Heart right ventricle (tissue), 16 donors: ENCODE data around the gene NUP133. TPM values are rescaled to one million over a fixed set of nuclear protein-coding genes. Genes with fewer than 3 reads are reported as not detected.
A peak's percentile ranks its signal among the peaks of the same experiment; 100 is the strongest.

ENCODE experiments used
- ATAC-seq, 8 donors: fragments of 200-7000 bp; cut with Tn5 transposase; one replicate each; pipeline ENCODE4 v1.9.1; 2020; ENCODE audit warnings: mild to moderate bottlenecking in 8 of 8, moderate library complexity in 8 of 8, moderate number of reproducible peaks in 1 of 8
- DNase-seq, 2 donors: peaks; one replicate each; pipeline ENCODE4 v3.0.0-alpha.2; 2020
- H3K27ac ChIP-seq, 10 donors: fragments of 200-600 bp; sonication (generic) in 2 of 10; one replicate each; pipeline versions ENCODE4 v1.5.0 to v1.8.0; 2020 to 2022; ENCODE audit warnings: mild to moderate bottlenecking in 3 of 10
- H3K27me3 ChIP-seq, 7 donors: fragments of 200-600 bp; one replicate each; pipeline ENCODE4 v1.8.0; 2021 to 2022; ENCODE audit warnings: mild to moderate bottlenecking in 2 of 7
- H3K36me3 ChIP-seq, 9 donors: fragments of 200-600 bp; sonication (generic) in 1 of 9; one replicate each; pipeline versions ENCODE4 v1.5.0 to v1.8.0; 2020 to 2022; ENCODE audit warnings: mild to moderate bottlenecking in 2 of 9
- H3K4me1 ChIP-seq, 9 donors: fragments of 200-600 bp; sonication (generic) in 1 of 9; one replicate each; pipeline versions ENCODE4 v1.5.0 to v1.8.0; 2020 to 2022; ENCODE audit warnings: mild to moderate bottlenecking in 4 of 9
- H3K4me3 ChIP-seq, 10 donors: fragments of 200-600 bp; sonication (generic) in 2 of 10; one replicate each; pipeline versions ENCODE4 v1.5.0 to v1.8.0; 2020 to 2022; ENCODE audit warnings: mild to moderate bottlenecking in 7 of 10, moderate library complexity in 2 of 10
- H3K9me3 ChIP-seq, 11 donors: fragments of 200-600 bp in 10 of 11; sonication (generic) in 2 of 11; one replicate each; pipeline versions ENCODE4 v1.5.0 to v1.8.0; 2013 to 2022; ENCODE audit warnings: mild to moderate bottlenecking in 2 of 11, control low read depth in 1 of 11, moderate library complexity in 1 of 11
- CTCF ChIP-seq, 9 donors: fragments of 200-600 bp; sonication (generic) in 2 of 9; IDR thresholded peaks; one replicate each; pipeline versions ENCODE4 v1.5.0 to v1.8.0; 2021 to 2022; ENCODE audit warnings: antibody characterized with exemption in 9 of 9, mild to moderate bottlenecking in 5 of 9, moderate library complexity in 1 of 9
- WGBS, 2 donors: extraction: QIAGEN DNeasy Blood & Tissue Kit; methylation state at CpG; one replicate each; pipeline ENCODE4 v1.1.7; 2013; ENCODE audit warnings: inconsistent platforms in 1 of 2; 5-methylcytosine and 5-hydroxymethylcytosine counted together
- intact Hi-C, 10 donors: fragments of 100-400 bp; cut with DNase I; formaldehyde crosslinking; loops; one replicate each; pipeline versions ENCODE4 v1.11.1 to v1.14.2; 2022
- long read RNA-seq, 3 donors: library from polyadenylated mRNA; unstranded; transcript quantifications; one replicate each; pipeline ENCODE4 v2.0.0, GENCODE V29; 2020 to 2021
- polyA plus RNA-seq, 2 donors: library from polyadenylated mRNA; stranded (reverse); fragments of 200-250 nt; gene quantifications; one replicate each; pipeline ENCODE4 v1.2.3, GENCODE V29; 2013
- total RNA-seq, 10 donors: library from RNA; stranded (reverse); fragmentation: NEBNext Ultra II Directional in 3 of 10; extraction: Animal tissue kit (Norgen Biotek cat#: 25700) in 3 of 10; gene quantifications; one replicate each; pipeline versions ENCODE4 v1.2.1 to v1.2.4, GENCODE V29; 2021 to 2023
- donor health status: Arrhythmogenic right ventricular cardiomyopathy.
- donor health status: ischemic (EF 13 %, LVEDD 7.1; RV severe dilation, severe dysfunction).
- donor health status: healthy with polysubstance abuse.
- donor health status: DM: no; HTN: yes; CAD: no.
- donor health status: DM: no; HTN: no; CAD: no.
- donor health status: ischemic (EF 25% LVEDD 6.9; RV normal size, moderate dysfunction).
- donor health status: ischemic (EF 25% LVEDD 5.7; RV mildly dilated, moderate dysfunction).
- donor health status: healthy.
- donor health status: DM: yes; HTN: yes; CAD: no.
- donor health status: Ischemic cardiomyopathy.
- donor health status: ischemic (EF 35%, LVEDD 5.7; RV mildly dilated, moderate dysfunction).
- donor health status: nonischemic (EF 11% LVEDD 7.7; RV severe dilation, severe dysfunction).
- donor health status: DM: yes; HTN: yes; CAD: no.
- donor health status: PGD.
- donor health status: ischemic (EF 29% LVEDD 5.4; RV normal size, mild dysfunction).
- donor health status: nonischemic (EF 23%, LVEDD 6.1; RV moderate dilation, normal function).

NUP133 gene
- 10 to 100 TPM; 28.1 to 36.3 (median 31.4) TPM for total RNA-seq
- 10 to 100 TPM in 1 of 2 donors, 1 to 10 TPM in 1; 9.3 to 13.8 TPM for polyA plus RNA-seq
- long read RNA-seq, donor 1, full-length matches to known transcripts: 58 of 66 reads
- long read RNA-seq, donor 1, partial matches to known transcripts: 3 of 66 reads
- long read RNA-seq, donor 1, other reads (novel, unspliced or antisense): 5 of 66 reads
- long read RNA-seq, donor 2, full-length matches to known transcripts: 59 of 80 reads
- long read RNA-seq, donor 2, partial matches to known transcripts: 14 of 80 reads
- long read RNA-seq, donor 2, other reads (novel, unspliced or antisense): 7 of 80 reads
- long read RNA-seq, donor 3, full-length matches to known transcripts: 51 of 90 reads
- long read RNA-seq, donor 3, partial matches to known transcripts: 27 of 90 reads
- long read RNA-seq, donor 3, other reads (novel, unspliced or antisense): 12 of 90 reads

- 0 to 1% methylated on average over 65 of the region's 65 CpGs for WGBS, 2 donors
- peak; percentile 98 to 99 (median 99) for ATAC-seq
These were observed at the start of gene NUP133 for GRCh38 chr1:229507951-229508822. NUP133 (minus strand) TSS chr1:229508341; CDS start chr1:229508249, 92 bp downstream.

GRCh38 chr1:229557200-229557850 lies 49.2 kb upstream of the NUP133 start:
- peaks cover 0 to 53% (median 31%) of the 10 kb centered on the region in 9 donors for H3K4me1 ChIP-seq

More at GRCh38 chr1:229507951-229508822, at the start of gene NUP133:
- intact Hi-C loops: loop anchor here in 2 of 10 donors (5.0 kb wide), 4 partner anchors 119 to 251 kb away; partner anchors contain the start of genes RAB4A (in 1 of the 2), TAF5L (in 1 of the 2) and URB2 (in 1 of the 2)
- peak within 1 kb of the TSS; percentile 78 to 100 (median 97) for H3K4me3 ChIP-seq
- no peaks in the 10 kb centered on the region for H3K27me3 ChIP-seq
- peaks cover 0 to 30% (median 0%) of the 10 kb centered on the region in 9 donors for H3K36me3 ChIP-seq
- no peaks in the 10 kb centered on the region for H3K9me3 ChIP-seq
- TF ChIP-seq CTCF (IDR thresholded peaks at IDR 0.05): no peak
- DNase-seq: peak; percentile 99
- peak within 1 kb of the TSS; percentile 76 to 98 (median 92) for H3K27ac ChIP-seq
- peaks cover 3 to 26% (median 20%) of the 10 kb centered on the region in 9 donors for H3K4me1 ChIP-seq

GRCh38 chr1:229554886-229555621 lies 46.9 kb upstream of the NUP133 start:
- no peak for TF ChIP-seq CTCF (IDR thresholded peaks at IDR 0.05)
- peaks cover 0 to 6% (median 0%) of the 10 kb centered on the region in 9 donors for H3K36me3 ChIP-seq
- DNase-seq (no peak), ATAC-seq (no peak)
- WGBS, 2 donors: 75 to 76% methylated on average over 10 of the region's 10 CpGs
- no peaks in the 10 kb centered on the region for H3K9me3 ChIP-seq
- H3K4me1 ChIP-seq: peaks cover 0 to 68% (median 37%) of the 10 kb centered on the region in 9 donors
- intact Hi-C loops: loop anchor here in 6 of 10 donors (5.0 to 10.0 kb wide), 5 partner anchors 42 to 750 kb away; partner anchors contain the start of genes TAF5L (in 3 of the 6) and URB2 (in 3 of the 6)
- no peaks in the 10 kb centered on the region for H3K27me3 ChIP-seq
- no peak overlapping the region for H3K27ac ChIP-seq
- no peak overlapping the region for H3K4me3 ChIP-seq

More at GRCh38 chr1:229557200-229557850, 49.2 kb upstream of the NUP133 start:
- intact Hi-C loops: loop anchor here in 6 of 10 donors (2.0 to 10.0 kb wide), 6 partner anchors 40 to 747 kb away; partner anchors contain the start of genes TAF5L (in 4 of the 6) and URB2 (in 4 of the 6)
- peak overlapping the region; percentile 76 to 96 (median 83) for H3K4me3 ChIP-seq
- peak overlapping the region in 9 of 10 donors; percentile 73 to 99 (median 93) for H3K27ac ChIP-seq
- no peak for DNase-seq
- H3K36me3 ChIP-seq: peaks cover 0 to 6% (median 0%) of the 10 kb centered on the region in 9 donors
- no peak for TF ChIP-seq CTCF (IDR thresholded peaks at IDR 0.05)
- no peaks in the 10 kb centered on the region for H3K9me3 ChIP-seq
- ATAC-seq: no peak
- H3K27me3 ChIP-seq: no peaks in the 10 kb centered on the region
- WGBS, 2 donors: 43 to 50% methylated on average over 5 of the region's 5 CpGs
